Measurements from ENCODE around the gene KRT77. TPM values are rescaled to one million over a fixed set of nuclear protein-coding genes. Genes with fewer than 3 reads are reported as not detected.

The KRT77 gene
- total RNA-seq, 2 experiments from 2014 or later = not detected

DNA sequence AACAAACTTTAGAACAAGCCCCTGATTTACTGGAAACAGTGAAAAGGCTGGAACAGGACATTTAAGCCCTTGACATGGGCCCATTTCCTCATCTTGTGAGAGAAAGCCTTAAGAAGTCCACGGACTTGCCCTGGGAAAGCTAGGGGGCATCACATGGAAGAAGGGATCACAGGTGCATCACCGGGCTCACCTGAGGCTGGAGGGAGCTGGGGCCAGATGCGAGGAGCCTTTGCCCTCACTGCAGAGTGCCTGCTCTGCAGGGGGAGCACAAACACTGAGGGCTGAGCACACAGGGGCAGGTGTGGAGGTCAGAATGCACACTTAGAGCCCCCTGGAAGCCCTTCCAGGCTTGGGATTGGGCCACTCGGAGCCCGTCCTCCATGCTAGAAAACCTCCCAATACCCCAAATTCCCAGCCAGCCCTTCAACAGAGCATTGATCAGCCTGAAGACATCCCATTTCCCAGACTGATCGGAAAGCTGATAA, 17.9 kb downstream of the KRT77 start:
- Mint-ChIP-seq H3K4me1 (peaks cover 20% of the 10 kb centered on the region), H3K27me3 (peaks cover 21% of the 10 kb centered on the region), H3K27ac (no peak overlapping the region), H3K9me3 (no peaks in the 10 kb centered on the region), H3K4me3 (no peak overlapping the region), H3K36me3 (no peaks in the 10 kb centered on the region)
- no peak for DNase-seq
- ATAC-seq (ENCODE audit: low read depth) = no peak
- POLR2A ChIA-PET = no interaction called here

DNA sequence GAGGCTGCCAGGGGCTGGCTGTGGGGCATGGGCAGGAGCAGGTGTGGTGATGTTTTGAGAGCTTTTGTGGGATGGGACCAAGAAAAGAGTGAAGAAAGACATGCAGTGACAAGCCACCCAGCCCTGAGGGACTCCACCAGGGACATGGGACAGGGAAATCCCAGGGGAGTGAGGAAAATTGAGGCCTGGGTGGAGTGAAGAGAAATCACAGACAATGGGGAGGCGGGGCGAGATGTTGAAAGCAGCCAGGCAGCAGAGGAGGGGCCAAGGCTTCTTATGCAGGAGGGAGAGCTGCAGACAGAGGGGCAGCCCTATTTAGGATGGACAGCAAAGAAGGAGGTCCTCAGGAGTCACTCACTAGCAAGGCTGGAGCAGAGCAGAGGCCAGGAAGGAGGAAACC, 18.9 kb downstream of the KRT77 start:
- Mint-ChIP-seq H3K27ac (no peak overlapping the region), H3K9me3 (no peaks in the 10 kb centered on the region), H3K4me3 (no peak overlapping the region), H3K4me1 (peaks cover 22% of the 10 kb centered on the region), H3K36me3 (peaks cover 1% of the 10 kb centered on the region), H3K27me3 (peaks cover 19% of the 10 kb centered on the region)
- POLR2A ChIA-PET = no interaction called here
- no peak for ATAC-seq (ENCODE audit: low read depth)
- DNase-seq = no peak

DNA sequence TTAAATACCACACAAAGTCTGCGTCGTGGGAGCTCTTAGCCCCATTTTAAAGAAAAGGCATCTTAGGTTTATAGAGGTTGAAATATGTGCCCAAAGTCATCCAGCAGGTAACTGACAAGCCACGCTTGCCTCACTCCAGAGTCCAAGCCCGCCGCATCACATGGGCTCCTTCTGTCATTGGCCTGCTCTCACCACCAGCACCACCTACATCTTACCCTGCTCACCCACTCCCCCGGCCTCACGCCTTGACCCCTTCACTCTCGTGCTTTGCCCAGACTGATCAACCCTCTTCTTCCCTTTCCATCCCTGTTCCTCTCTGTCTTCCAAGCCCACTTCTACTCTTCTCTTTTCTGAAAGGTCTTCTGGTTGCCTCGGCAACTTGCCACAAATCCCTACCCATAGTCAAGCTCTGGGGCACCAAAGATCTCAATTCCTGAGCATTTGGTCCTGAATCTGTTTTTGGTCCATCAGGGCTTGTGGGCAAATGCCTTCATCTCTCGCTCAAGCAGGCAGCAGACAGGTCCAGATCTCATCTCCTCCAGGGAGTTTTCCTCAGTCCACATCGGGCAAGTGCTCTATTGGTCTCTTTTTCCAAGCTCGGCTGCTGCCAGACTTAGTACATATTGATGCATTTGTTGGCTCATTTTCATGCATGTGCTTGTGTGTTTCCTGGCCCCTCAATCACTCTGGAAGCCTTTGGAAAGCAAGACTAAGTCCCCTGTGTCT, 19.6 kb downstream of the KRT77 start:
- ATAC-seq (ENCODE audit: low read depth) (no peak), DNase-seq (no peak)
- POLR2A ChIA-PET = no interaction called here
- Mint-ChIP-seq H3K4me1 (peaks cover 22% of the 10 kb centered on the region), H3K27me3 (peaks cover 14% of the 10 kb centered on the region), H3K27ac (no peak overlapping the region), H3K36me3 (peaks cover 1% of the 10 kb centered on the region), H3K4me3 (no peak overlapping the region), H3K9me3 (no peaks in the 10 kb centered on the region)

DNA sequence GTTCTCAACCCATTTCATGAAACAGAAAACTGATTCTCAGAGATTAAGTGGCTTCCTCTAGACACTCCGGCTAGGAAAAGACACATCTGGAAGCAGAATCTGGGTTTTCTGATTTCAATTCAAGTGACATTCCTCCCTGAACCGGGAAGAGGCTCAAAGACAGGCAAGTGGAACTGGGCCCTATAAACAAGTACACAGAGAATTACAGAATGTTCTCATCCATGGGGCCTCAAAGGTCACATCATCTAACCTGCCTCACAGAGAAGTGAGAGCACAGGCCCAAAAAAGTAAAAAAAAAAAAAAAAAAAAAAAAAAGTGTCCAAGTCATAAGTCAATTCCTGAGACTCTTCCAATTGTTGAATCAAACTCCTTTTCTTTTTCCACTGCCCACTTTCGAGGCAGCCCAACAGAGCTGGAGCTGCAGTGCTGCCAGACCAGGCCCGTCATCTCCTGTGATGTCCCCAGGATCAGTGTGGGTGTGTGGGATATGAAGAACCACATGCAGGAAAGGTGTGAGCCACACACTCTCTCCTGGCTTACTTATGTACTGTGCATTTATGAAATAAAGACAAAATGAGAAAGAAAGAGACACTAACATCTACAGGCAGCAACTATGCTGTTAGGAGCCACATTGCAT, 20.3 kb downstream of the KRT77 start:
- Mint-ChIP-seq H3K4me1 (peaks cover 22% of the 10 kb centered on the region), H3K4me3 (no peak overlapping the region), H3K27ac (no peak overlapping the region), H3K9me3 (no peaks in the 10 kb centered on the region), H3K36me3 (peaks cover 1% of the 10 kb centered on the region), H3K27me3 (peaks cover 14% of the 10 kb centered on the region)
- ATAC-seq (ENCODE audit: low read depth) (no peak), DNase-seq (no peak)
- POLR2A ChIA-PET = no interaction called here

DNA sequence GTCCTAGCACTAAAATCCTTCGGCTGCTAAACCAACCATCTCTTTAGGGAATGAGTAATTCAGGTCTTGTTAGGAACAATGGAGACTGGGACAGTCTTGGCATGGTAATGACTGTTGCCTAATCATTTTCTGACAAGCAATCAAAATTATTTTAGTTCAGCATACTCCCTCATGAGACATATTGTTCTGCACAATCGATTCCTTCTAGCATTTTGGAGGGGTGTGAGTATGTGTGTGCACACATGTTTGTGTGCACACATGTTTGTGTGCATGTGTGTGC, 21.0 kb downstream of the KRT77 start:
- DNase-seq = no peak
- H3K36me3 Mint-ChIP-seq = peaks cover 1% of the 10 kb centered on the region
- H3K9me3 Mint-ChIP-seq = no peaks in the 10 kb centered on the region
- peaks cover 13% of the 10 kb centered on the region for H3K27me3 Mint-ChIP-seq
- H3K4me3 Mint-ChIP-seq = no peak overlapping the region
- peaks cover 16% of the 10 kb centered on the region for H3K4me1 Mint-ChIP-seq
- H3K27ac Mint-ChIP-seq = no peak overlapping the region
- POLR2A ChIA-PET = no interaction called here
- ATAC-seq (ENCODE audit: low read depth) = no peak

DNA sequence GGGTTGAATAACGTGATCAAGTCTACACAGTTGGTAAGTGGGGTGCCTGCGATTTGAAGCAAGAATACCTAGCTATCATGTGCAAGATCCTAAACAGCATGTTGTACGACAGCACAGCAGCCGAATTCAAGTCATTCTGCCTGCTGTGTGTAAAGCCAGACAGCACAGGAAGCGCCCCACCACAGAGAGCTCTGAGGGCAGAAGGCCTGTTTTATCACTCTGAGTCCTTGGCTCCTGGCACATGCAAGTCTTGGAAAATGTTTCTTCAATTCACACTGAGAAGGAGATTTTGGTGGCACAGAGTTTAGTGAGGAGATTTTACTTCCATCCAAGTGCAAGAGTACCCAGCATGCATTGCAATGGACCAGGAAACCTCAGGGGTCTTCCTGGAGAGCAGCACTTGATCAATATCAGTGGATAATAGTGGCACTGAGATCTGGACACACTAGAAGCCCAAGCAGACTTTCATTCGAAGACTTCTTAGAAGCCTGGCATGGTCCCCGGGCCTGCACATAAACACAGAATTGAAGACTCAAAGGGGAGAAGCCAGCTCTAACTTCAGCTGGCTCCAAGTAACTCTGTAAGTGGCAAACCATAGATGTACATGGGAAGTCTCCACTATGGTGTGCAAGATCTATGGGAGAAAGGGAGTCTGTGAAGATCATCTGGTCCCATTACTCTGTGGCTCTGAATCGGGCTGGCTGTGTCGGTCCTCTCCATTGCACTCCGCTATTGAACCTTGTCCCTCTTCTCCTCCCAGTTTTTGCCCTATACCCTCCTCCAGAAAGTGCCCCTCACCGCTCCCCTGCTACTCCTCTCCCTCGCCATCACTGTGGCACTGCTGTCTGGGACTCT, 21.6 kb downstream of the KRT77 start:
- peak; percentile 44 for DNase-seq
- H3K4me1 Mint-ChIP-seq = peaks cover 14% of the 10 kb centered on the region
- H3K4me3 Mint-ChIP-seq = peak overlapping the region; percentile 16
- peaks cover 1% of the 10 kb centered on the region for H3K36me3 Mint-ChIP-seq
- no peaks in the 10 kb centered on the region for H3K9me3 Mint-ChIP-seq
- H3K27ac Mint-ChIP-seq = peak overlapping the region; percentile 9
- POLR2A ChIA-PET = interaction anchor here (0.6 to 1.2 kb wide), 2 partner anchors 9 to 274 kb away, joined by 4 read pairs; no protein-coding TSS in a partner anchor
- peak; percentile 96 for ATAC-seq (ENCODE audit: low read depth)
- H3K27me3 Mint-ChIP-seq = peaks cover 11% of the 10 kb centered on the region

DNA sequence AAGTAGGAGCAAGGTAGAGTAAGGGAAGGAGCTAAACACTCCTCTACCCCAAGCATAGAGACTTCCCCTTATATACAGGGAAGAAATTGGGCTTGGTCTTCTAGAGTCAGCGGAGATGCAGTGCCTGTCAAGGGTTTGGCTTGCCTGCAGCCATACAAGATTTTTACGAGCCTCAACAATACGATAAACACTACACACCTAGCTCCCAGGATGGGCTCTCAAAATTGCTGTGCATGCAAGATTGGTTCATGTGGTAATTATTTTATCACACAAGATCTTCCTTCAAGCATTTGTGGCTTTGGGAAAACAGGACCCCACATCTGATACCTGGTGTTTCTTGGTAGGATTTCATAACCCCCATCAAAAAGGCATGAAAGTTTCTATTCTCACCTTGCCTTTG, 23.0 kb downstream of the KRT77 start, which contains the start of gene KRT1:
TSS of gene KRT1 (minus strand) at position 45 of the 400 bp plus-strand sequence. CDS start 59 bp downstream, outside the sequence.
- no peak for DNase-seq
- ATAC-seq (ENCODE audit: low read depth) = no peak
- H3K4me1 Mint-ChIP-seq = peaks cover 14% of the 10 kb centered on the region
- no peaks in the 10 kb centered on the region for H3K9me3 Mint-ChIP-seq
- H3K36me3 Mint-ChIP-seq = peaks cover 1% of the 10 kb centered on the region
- POLR2A ChIA-PET = interaction anchor here (1.2 kb wide), 1 partner anchor 10 kb away, joined by 4 read pairs; no protein-coding TSS in a partner anchor
- H3K27me3 Mint-ChIP-seq = peaks cover 11% of the 10 kb centered on the region
- peak within 1 kb of the TSS; percentile 7 for H3K27ac Mint-ChIP-seq
- H3K4me3 Mint-ChIP-seq = peak within 1 kb of the TSS; percentile 16

DNA sequence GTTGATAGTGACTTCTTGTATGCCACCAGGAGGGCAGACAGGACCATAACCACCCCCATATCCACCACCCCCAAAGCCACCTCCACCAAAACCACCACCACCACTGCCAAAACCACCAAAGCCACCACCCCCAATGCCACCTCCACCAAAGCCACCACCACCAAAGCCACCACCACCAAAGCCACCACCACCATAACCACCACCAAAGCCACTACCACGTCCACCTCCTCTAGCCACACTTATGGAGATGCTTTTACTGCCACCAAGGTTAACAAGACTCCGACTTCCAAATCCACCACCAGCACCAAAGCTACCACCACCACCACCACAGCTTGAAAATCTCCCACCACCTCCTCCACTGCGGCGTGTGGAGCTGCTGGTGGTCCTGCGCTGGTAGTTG, 23.4 kb downstream of the KRT77 start:
- POLR2A ChIA-PET = no interaction called here
- Mint-ChIP-seq H3K27me3 (peaks cover 11% of the 10 kb centered on the region), H3K4me3 (no peak overlapping the region), H3K36me3 (peaks cover 1% of the 10 kb centered on the region), H3K9me3 (no peaks in the 10 kb centered on the region), H3K27ac (peak overlapping the region; percentile 7), H3K4me1 (peaks cover 14% of the 10 kb centered on the region)
- no peak for DNase-seq
- ATAC-seq (ENCODE audit: low read depth) = no peak

DNA sequence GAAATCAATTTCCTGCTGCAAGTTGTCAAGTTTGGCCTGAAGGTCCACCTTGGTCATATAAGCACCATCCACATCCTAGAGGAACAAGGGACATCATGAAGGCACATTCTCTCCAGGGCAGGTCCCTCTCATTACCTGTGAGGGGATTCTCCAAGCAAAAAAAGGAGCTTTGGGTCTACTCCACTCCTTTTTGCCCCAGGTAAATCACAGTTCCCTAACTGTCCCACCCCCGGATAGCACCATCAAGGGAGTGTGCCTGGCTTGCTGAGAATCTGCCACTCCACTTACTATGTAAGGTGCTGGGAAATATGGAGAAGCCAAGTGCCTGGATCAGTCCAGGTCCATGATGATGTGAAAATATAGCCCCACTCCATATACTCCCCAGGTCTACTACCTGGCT, 25.7 kb downstream of the KRT77 start:
- Mint-ChIP-seq H3K9me3 (no peaks in the 10 kb centered on the region), H3K27me3 (peaks cover 14% of the 10 kb centered on the region), H3K4me1 (peaks cover 14% of the 10 kb centered on the region), H3K4me3 (no peak overlapping the region), H3K27ac (no peak overlapping the region), H3K36me3 (peaks cover 1% of the 10 kb centered on the region)
- DNase-seq (no peak), ATAC-seq (ENCODE audit: low read depth) (no peak)
- POLR2A ChIA-PET = no interaction called here

DNA sequence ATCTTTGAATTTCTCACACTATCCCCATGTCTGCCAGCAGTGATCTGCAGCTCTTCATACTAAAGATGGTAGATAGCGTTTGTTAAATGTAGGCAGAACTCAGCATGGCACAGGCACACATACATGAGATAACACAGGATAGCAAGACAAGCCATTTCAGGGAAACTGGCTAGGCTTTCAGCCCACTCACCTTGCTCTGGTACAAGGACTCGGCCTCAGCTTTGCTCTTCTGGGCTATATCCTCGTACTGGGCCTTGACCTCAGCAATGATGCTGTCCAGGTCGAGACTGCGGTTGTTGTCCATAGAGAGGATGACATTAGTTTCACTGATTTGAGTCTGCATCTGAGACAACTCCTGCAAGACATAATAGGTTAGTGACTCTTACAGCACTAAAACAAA, 26.2 kb downstream of the KRT77 start:
- H3K27ac Mint-ChIP-seq = no peak overlapping the region

DNA sequence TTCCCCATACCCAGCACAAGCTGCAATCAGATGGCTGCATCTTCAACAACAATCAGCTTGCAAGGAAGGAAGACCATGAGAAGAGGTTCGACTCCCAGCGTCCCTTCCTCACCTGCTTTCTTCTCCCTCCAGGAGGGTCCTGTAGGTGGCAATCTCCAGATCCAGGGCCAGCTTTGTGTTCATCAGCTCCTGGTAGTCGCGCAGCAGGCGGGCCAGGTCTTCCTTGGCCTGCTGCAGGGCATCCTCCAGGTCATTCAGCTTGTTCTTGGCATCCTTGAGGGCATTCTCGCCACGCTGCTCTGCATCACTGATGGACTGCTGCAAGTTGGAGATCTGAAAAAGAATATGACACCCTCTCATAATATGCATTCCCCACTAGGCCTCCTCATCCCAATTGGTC, 27.2 kb downstream of the KRT77 start:
- Mint-ChIP-seq H3K27me3 (peaks cover 14% of the 10 kb centered on the region), H3K36me3 (peaks cover 1% of the 10 kb centered on the region), H3K4me3 (no peak overlapping the region), H3K9me3 (no peaks in the 10 kb centered on the region), H3K27ac (no peak overlapping the region), H3K4me1 (peaks cover 6% of the 10 kb centered on the region)
- ATAC-seq (ENCODE audit: low read depth) (no peak), DNase-seq (no peak)
- POLR2A ChIA-PET = no interaction called here

More for the DNA sequence above, 26.2 kb downstream of the KRT77 start:
- Mint-ChIP-seq H3K9me3 (no peaks in the 10 kb centered on the region), H3K4me1 (peaks cover 14% of the 10 kb centered on the region), H3K36me3 (peaks cover 1% of the 10 kb centered on the region), H3K4me3 (no peak overlapping the region), H3K27me3 (peaks cover 14% of the 10 kb centered on the region)
- ATAC-seq (ENCODE audit: low read depth) = no peak
- POLR2A ChIA-PET = no interaction called here
- DNase-seq = no peak

DNA sequence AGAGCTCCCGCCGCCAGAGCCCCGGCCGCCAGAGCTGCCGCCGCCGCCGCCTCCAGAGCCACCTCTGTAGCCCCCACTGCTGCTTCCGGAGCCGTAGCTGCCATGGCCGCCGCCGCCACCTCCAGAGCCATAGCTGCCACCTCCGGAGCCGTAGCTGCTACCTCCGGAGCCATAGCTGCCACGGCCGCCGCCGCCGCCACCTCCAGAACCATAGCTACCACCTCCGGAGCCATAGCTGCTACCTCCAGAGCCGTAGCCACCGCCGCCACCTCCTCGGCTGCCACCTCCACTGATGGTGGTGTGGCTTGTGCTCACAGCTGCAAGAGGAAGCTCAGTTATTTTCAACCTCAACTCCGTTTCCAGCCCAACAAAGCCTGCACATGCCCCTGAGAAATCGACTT, 28.0 kb downstream of the KRT77 start:
- H3K4me3 Mint-ChIP-seq = no peak overlapping the region
- H3K36me3 Mint-ChIP-seq = peaks cover 1% of the 10 kb centered on the region
- DNase-seq (no peak), ATAC-seq (ENCODE audit: low read depth) (no peak)
- H3K27ac Mint-ChIP-seq = no peak overlapping the region
- peaks cover 16% of the 10 kb centered on the region for H3K27me3 Mint-ChIP-seq
- no peaks in the 10 kb centered on the region for H3K9me3 Mint-ChIP-seq
- peaks cover 2% of the 10 kb centered on the region for H3K4me1 Mint-ChIP-seq
- POLR2A ChIA-PET = no interaction called here

DNA sequence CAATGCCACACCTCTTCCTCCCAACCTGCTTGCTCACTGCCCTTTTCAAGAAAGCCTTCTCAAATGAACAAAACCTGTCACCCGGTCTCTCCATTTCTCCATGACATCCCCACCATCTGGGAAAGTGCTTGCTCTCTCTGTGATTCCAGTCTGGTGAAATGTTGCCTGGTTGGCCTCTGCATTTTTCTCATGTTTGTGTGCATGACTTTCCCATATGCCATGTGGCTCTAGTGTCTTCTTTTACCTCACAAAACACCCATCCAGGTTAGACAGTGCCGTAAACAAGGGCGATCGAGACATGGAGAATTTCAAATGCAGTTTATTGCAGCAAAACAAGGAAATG, 28.9 kb downstream of the KRT77 start:
- ATAC-seq (ENCODE audit: low read depth) (no peak), DNase-seq (no peak)
- no peaks in the 10 kb centered on the region for H3K9me3 Mint-ChIP-seq
- peaks cover 14% of the 10 kb centered on the region for H3K27me3 Mint-ChIP-seq
- no peaks in the 10 kb centered on the region for H3K36me3 Mint-ChIP-seq
- H3K4me3 Mint-ChIP-seq = no peak overlapping the region
- no peaks in the 10 kb centered on the region for H3K4me1 Mint-ChIP-seq
- H3K27ac Mint-ChIP-seq = no peak overlapping the region
- POLR2A ChIA-PET = no interaction called here
